Measurements from ENCODE around the gene DGKD. TPM values are rescaled to one million over a fixed set of nuclear protein-coding genes. Genes with fewer than 3 reads are reported as not detected.
A peak's percentile ranks its signal among the peaks of the same experiment; 100 is the strongest.

Gene DGKD
- total RNA-seq, 6 experiments from 2014 or later = 6.5 to 16.6 (median 14.2) TPM

DNA sequence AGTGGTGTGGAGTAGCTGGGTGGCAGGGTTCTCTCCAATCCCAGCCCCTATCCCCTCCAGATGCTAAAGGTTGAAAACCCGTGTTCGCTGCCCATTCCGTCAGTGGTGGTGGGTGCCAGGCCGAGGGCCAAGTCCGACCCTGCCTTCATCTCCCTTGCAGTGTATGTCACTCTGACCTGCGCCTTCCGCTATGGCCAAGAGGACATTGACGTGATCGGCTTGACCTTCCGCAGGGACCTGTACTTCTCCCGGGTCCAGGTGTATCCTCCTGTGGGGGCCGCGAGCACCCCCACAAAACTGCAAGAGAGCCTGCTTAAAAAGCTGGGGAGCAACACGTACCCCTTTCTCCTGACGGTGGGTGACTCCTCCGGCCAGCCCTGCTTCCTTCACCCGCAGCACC, 33.8 kb upstream of the DGKD start:
- ATAC-seq (no peak), DNase-seq (no peak)
- no peaks in the 10 kb centered on the region for H3K27me3 ChIP-seq
- no peak overlapping the region for H3K27ac ChIP-seq
- H3K9me3 ChIP-seq = no peaks in the 10 kb centered on the region
- TF ChIP-seq POLR2A (IDR thresholded peaks at IDR 0.05) = no peak
- H3K36me3 ChIP-seq = no peaks in the 10 kb centered on the region
- H3K4me3 ChIP-seq = no peak overlapping the region
- WGBS (ENCODE audit: insufficient coverage, low coverage, low lambda C conversion rate, missing lambda C conversion rate) = 81% methylated on average over 8 of the region's 17 CpGs
- intact Hi-C loops (cut with DNase I) = no loop called here
- H3K4me1 ChIP-seq = no peaks in the 10 kb centered on the region

DNA sequence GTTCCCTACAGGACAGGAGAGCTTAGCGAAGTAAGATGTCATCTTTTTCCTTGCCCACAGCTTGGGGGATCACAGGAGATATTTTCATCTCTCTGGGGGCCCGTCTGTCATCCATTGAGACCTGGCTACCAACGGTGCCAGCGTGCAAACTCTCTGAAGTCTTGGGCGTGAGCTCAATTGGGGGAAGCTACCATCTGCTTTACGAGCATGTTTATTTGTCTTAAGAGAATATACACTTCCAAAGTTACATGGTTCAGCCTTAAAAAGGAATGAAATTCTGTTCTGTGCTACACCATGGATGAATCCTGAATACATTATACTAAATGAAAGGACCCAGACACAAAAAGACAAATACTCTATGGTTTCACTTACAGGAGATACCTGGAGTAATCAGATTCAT, 33.1 kb upstream of the DGKD start:
- no peak overlapping the region for H3K27ac ChIP-seq
- H3K4me1 ChIP-seq = no peaks in the 10 kb centered on the region
- 88% methylated on average over 5 of the region's 6 CpGs for WGBS (ENCODE audit: insufficient coverage, low coverage, low lambda C conversion rate, missing lambda C conversion rate)
- no peak overlapping the region for H3K4me3 ChIP-seq
- intact Hi-C loops (cut with DNase I) = no loop called here
- ATAC-seq (no peak), DNase-seq (no peak)
- TF ChIP-seq, protein P1, sequence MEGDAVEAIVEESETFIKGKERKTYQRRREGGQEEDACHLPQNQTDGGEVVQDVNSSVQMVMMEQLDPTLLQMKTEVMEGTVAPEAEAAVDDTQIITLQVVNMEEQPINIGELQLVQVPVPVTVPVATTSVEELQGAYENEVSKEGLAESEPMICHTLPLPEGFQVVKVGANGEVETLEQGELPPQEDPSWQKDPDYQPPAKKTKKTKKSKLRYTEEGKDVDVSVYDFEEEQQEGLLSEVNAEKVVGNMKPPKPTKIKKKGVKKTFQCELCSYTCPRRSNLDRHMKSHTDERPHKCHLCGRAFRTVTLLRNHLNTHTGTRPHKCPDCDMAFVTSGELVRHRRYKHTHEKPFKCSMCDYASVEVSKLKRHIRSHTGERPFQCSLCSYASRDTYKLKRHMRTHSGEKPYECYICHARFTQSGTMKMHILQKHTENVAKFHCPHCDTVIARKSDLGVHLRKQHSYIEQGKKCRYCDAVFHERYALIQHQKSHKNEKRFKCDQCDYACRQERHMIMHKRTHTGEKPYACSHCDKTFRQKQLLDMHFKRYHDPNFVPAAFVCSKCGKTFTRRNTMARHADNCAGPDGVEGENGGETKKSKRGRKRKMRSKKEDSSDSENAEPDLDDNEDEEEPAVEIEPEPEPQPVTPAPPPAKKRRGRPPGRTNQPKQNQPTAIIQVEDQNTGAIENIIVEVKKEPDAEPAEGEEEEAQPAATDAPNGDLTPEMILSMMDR (IDR thresholded peaks at IDR 0.05) = no peak
- no peak for TF ChIP-seq POLR2A (IDR thresholded peaks at IDR 0.05)
- H3K27me3 ChIP-seq = no peaks in the 10 kb centered on the region
- H3K9me3 ChIP-seq = no peaks in the 10 kb centered on the region
- no peaks in the 10 kb centered on the region for H3K36me3 ChIP-seq

GRCh38 chr2:233323851-233324250, 30.4 kb upstream of the DGKD start:
- TF ChIP-seq POLR2A (IDR thresholded peaks at IDR 0.05) = no peak
- TF ChIP-seq, protein P1 (IDR thresholded peaks at IDR 0.05) = peak in 3 of 4 donors; percentile 10 to 28 (median 17)
- peak; percentile 53 to 66 (median 60) for ATAC-seq
- 100% methylated on average over 2 of the region's 8 CpGs for WGBS (ENCODE audit: insufficient coverage, low coverage, low lambda C conversion rate, missing lambda C conversion rate)

GRCh38 chr2:233325256-233325655, 29.0 kb upstream of the DGKD start:
- H3K27me3 ChIP-seq = no peaks in the 10 kb centered on the region
- intact Hi-C loops (cut with DNase I) = no loop called here
- H3K27ac ChIP-seq = no peak overlapping the region
- H3K4me1 ChIP-seq = no peaks in the 10 kb centered on the region
- H3K9me3 ChIP-seq = no peaks in the 10 kb centered on the region
- 75% methylated on average over 4 of the region's 4 CpGs for WGBS (ENCODE audit: insufficient coverage, low coverage, low lambda C conversion rate, missing lambda C conversion rate)
- no peak for TF ChIP-seq POLR2A (IDR thresholded peaks at IDR 0.05)
- TF ChIP-seq, protein P1 (IDR thresholded peaks at IDR 0.05) = no peak
- ATAC-seq = no peak
- no peaks in the 10 kb centered on the region for H3K36me3 ChIP-seq
- DNase-seq = no peak
- H3K4me3 ChIP-seq = no peak overlapping the region

More at GRCh38 chr2:233323851-233324250, 30.4 kb upstream of the DGKD start:
- intact Hi-C loops (cut with DNase I) = no loop called here
- Histone ChIP-seq H3K27me3 (no peaks in the 10 kb centered on the region), H3K9me3 (no peaks in the 10 kb centered on the region), H3K27ac (no peak overlapping the region), H3K36me3 (no peaks in the 10 kb centered on the region), H3K4me3 (no peak overlapping the region), H3K4me1 (no peaks in the 10 kb centered on the region)
- no peak for DNase-seq

DNA sequence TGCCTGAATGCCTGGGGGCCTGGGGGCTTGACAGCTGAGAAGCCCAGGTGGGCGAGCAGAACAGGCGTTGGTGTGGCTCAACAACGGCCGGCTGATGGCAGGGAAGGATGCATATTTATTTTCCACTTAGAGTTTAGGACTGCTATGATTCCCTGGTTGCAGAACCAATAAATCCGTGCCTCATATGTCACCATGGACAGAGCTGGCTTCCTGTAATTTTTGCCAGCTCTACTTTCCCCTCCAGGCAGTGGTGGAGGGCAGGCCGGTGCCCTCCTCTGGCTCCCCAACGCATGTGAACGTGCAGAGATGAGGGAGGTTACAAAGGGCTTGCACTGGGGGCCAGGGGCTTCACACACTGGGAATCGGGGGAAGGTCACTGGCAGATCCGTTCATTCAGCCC, 28.5 kb upstream of the DGKD start:
- H3K27ac ChIP-seq = no peak overlapping the region
- TF ChIP-seq, protein P1 (IDR thresholded peaks at IDR 0.05) = no peak
- no peak for TF ChIP-seq POLR2A (IDR thresholded peaks at IDR 0.05)
- WGBS (ENCODE audit: insufficient coverage, low coverage, low lambda C conversion rate, missing lambda C conversion rate) = 64% methylated on average over 6 of the region's 10 CpGs
- ATAC-seq (no peak), DNase-seq (no peak)
- H3K4me3 ChIP-seq = no peak overlapping the region
- H3K4me1 ChIP-seq = no peaks in the 10 kb centered on the region
- H3K9me3 ChIP-seq = no peaks in the 10 kb centered on the region
- H3K27me3 ChIP-seq = no peaks in the 10 kb centered on the region
- intact Hi-C loops (cut with DNase I) = no loop called here
- no peaks in the 10 kb centered on the region for H3K36me3 ChIP-seq
